Measurements from ENCODE around the gene REXO4.
A peak's percentile ranks its signal among the peaks of the same experiment; 100 is the strongest.
"Not testable (repeated sequence)": the region's sequence is repeated elsewhere in the genome, so short reads cannot be mapped to it uniquely, and the experiment has no call there.

REXO4 gene

GRCh38 chr9:133420392-133420827, 2.6 kb upstream of the REXO4 start:
- DNase-seq (ENCODE audit: low read depth in 3 of 3), result no peak

DNA sequence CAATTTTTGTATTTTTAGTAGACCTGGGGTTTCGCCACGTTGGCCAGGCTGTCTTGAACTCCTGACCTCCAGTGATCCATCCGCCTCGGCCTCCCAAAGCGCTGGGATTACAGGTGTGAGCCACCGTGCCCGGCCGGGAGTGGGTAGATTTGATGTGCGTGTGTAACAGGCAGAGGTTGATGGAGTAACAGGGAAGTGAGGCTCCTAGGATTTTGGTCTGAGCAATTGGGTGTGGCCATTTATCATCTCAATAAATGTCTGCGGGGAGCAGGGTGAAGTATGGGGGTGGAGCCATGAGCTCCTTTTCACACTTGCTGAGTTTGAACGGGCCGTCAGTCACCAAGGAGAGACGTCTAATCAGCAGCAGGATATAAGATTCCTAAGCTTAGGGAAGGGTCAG, 1.2 kb upstream of the REXO4 start:
- no peak for DNase-seq (ENCODE audit: low read depth in 3 of 3)

- DNase-seq (ENCODE audit: low read depth in 3 of 3), result no peak
These were observed 2.6 kb downstream of the REXO4 start for GRCh38 chr9:133415170-133415569.

DNA sequence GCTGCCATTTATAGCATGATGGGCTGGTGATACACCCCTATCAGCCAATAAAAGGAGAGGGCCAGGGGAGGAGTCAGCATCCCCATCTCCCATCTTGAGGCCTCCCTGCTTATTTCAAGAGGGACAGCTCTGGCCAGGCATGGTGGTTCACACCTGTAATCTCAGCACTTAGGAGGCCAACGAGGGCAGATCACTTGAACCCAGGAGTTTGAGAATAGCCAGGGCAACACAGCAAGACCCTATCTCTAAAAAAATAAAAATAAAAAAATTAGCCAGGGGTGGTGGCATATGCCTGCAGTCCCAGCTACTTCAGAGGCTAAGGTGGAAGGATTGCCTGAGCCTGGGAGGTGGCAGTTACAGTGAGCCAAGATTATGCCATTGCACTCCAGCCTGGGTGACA, 9.8 kb downstream of the REXO4 start:
- DNase-seq (ENCODE audit: low read depth in 3 of 3), result no peak

GRCh38 chr9:133406480-133407307, 11.1 kb downstream of the REXO4 start:
- peak; percentile 66 to 79 (median 76) for DNase-seq (ENCODE audit: low read depth in 3 of 3)

DNA sequence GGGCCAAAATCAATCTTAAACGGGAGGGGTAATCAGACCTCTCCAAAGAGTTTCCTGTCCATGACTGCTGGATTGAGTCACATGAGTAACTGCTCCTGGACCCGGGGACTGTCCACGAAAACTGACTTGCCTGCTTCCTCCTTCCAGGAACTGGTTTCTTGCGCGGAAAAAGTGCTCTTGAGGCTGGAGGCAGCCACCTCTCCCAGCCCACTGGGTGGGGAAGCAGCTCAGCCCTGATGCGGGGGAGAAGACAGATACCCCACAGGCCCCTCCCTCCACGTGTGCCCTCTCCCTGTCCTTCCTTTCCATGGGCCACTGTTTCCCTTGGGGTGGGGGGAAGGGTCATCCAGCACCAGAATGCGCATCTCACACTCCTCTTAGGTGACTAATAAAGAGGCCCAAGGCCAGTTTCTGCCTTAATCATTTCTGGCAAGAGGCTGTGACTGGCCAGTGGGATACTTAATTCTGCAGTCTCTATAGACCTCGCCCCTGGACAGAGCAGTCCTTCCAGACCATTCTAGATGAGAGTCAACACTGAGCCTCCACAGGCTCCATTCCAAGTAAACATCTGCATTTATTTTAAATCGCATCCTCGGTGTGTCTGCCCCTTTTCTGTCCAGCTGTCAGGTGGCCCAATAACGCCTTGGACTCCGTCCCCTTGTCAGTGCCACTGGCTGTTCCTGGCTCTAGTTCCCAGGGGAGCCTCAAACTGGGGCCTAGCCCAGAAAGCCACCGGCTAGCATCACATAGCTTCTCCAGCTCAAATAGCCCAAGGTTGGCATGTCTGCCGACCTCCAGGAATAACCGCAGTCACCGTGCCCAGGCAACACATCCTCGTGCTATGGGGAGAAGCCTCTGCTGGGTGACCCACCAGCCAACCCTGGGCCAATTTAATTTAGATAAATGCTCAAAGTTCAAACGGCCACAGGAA, 12.0 kb downstream of the REXO4 start:
- DNase-seq (ENCODE audit: low read depth in 3 of 3), result no peak

DNA sequence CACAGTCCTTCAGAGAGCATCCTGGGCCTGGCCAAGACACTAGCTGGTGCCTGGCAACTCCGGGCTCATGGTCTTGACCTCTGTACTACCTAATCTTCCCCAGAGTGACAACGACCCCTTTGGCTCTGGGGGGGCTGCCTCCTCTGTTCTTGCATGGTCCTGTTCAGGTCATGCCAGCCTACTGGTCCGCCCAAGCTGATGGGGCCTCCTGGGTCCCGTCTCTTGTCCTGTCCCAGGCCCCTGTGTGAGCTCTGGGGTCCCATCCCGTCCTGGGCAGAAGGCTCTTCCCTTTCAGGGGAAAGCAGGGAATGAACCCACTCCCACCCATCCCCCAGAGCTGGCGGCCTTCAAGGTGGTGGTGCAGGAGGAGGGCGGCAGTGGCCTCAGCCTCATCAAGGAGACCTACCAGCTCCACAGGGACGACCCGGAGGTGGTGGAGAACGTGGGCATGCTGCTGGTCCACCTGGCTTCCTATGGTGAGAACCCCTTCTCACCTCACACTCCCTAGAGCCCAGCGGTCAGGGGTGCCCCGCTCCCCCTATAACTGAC, 13.3 kb downstream of the REXO4 start:
- DNase-seq (ENCODE audit: low read depth in 3 of 3), result no peak

DNA sequence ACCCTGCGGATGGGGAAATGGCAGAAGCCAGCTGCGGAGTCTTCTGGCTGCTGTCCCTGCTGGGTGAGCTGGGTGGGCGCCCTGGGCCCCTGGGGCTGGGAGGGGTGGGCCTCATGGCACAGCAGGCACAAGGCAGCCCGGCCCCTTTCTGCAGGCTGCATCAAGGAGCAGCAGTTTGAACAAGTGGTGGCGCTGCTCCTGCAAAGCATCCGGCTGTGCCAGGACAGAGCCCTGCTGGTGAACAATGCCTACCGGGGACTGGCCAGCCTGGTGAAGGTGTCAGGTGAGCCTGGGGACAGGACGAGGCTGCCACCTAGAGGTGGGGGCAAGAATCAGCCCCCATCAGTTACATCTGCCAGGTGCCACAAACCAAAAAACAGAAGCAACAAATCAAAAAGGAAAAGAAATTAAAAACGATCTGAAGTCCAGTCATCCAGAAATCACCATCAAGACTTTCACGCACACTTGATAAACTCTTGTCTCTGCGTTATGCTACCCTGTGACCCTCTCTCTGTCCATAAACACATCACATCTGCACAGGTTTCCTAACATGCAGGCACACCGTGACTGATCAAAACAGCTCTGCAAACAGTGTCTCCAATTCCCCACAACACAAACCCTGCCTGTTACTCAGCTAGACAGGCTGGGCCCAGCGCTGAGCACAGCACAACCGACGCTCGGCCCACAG, 13.9 kb downstream of the REXO4 start:
- peak; percentile 19 to 48 (median 26) for DNase-seq (ENCODE audit: low read depth in 3 of 3)

- no peak for DNase-seq (ENCODE audit: low read depth in 3 of 3)
These were observed 15.1 kb downstream of the REXO4 start for GRCh38 chr9:133402689-133403088.

DNA sequence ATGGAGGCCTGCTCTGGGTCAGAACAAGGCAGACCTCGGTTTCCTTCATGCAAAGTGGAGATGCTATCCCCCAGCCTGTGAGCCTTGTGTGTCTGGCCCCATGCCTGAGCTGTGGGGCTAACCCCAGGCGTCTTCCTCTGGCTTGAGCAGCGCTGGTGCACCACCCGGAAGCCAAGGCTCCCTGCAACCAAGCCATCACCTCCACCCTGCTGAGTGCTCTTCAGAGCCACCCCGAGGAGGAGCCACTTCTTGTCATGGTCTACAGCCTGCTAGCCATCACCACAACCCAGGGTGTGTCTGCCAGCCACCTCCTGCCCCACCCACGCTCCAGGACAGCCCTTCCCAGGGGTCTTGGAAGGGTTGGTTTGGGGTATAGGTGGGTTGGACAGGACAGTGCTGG, 16.2 kb downstream of the REXO4 start:
- no peak for DNase-seq (ENCODE audit: low read depth in 3 of 3)

GRCh38 chr9:133400292-133400691, 17.5 kb downstream of the REXO4 start:
- no peak for DNase-seq (ENCODE audit: low read depth in 3 of 3)

DNA sequence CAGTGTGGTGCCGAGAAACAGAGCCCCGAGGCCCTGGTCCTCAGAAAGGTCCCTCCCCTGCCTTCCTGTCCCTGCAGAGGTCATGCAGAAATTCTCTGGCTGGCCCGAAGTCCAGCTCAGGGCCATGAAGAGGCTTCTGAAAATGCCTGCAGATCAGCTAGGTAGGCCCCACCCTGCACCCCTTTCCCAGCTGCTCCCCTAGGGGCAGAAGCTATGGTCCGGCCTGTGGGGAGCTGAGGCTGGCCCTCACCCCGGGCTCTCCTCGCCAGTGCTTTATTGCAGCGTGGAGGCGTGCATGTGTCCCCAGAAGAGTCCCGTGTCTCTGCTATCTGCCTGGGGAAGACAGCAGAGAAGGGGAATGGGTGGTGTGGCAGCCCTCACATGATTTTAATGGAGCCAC, 19.9 kb downstream of the REXO4 start:
- DNase-seq (ENCODE audit: low read depth in 3 of 3), result no peak

GRCh38 chr9:133397370-133397769, 20.4 kb downstream of the REXO4 start:
- no peak for DNase-seq (ENCODE audit: low read depth in 3 of 3)

DNA sequence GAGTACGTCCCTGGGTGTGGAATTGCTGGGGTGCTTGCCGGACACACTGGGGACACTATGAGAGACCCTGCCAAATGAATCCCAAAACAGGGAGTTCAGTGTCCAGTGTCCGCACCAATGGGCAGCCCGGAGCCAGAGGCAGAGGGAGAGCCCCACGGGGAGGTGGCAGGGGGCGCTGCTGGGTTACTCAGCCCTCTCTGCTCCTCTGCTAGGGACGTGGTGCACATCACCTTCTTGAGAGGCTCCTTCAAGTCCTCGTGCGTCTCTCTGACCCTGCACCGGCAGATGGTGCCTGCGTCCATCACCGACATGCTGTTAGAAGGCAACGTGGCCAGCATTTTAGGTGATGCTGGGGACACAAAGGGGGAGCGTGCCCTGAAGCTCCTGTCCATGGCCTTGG, 20.9 kb downstream of the REXO4 start:
- DNase-seq (ENCODE audit: low read depth in 3 of 3), result no peak

DNA sequence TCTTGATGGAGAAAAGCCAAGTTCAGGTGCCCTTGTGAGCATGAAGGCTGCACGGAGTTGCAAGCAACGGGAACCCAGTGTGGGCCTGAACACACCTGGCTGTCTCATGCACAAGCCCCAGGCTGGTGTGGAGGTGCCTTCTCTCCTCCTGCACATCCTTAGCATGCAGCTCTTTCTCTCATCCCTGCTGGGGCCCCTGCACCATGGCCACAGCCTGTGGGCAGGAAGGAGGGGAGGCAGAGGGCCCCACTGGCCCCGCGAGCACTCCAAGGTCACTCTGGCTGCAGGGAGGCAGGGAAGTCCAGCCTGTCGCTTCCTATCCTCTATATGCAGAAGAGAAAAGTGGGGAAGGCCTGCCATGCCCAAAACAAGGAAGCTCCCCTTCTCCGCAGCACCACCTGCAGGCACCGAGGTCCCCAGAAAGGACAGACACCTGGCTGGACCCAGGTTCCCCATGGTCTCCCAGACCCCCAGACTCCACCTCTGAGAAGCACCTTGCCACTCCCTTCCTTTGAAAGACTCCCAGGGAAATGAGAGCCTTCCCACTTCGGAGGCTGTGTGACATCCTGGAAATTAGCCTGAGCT, 23.0 kb downstream of the REXO4 start:
- no peak for DNase-seq (ENCODE audit: low read depth in 3 of 3)

DNA sequence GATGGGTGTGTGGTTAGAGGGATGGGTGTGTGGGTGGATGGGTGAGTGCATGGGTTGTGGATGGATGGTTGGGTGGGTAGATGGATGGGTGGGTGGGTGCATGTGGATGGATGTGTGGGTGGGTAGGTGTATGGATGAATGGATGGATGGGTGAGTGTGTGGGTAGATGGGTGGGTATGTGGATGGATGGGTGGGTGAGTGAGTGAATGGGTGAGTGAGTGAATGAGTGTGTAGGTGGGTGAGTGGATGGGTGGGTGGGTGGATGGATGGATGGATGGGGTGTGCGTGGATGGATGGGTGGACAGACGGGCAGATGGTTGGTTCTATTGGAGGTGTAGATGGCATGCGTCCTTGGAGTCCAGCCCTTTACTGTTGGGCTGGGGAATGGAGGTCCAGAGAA, 24.4 kb downstream of the REXO4 start:
- no peak for DNase-seq (ENCODE audit: low read depth in 3 of 3)

DNA sequence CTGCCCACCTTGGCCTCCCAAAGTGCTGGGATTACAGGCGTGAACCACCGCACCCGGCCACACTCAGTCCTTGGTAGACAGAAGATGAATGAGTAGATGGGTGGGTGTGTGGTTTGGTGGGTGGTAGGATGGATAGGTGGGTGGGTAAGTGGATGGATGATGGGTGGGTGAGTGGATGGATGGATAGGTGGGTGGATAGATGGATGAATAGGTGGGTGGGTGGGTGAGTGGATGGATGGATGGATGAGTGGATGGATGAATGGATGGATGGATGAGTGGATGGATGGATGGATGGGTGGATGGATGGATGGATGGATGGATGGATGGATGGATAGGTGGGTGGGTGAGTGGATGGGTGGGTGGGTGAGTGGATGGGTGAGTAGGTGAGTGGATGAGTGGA, 25.5 kb downstream of the REXO4 start:
- DNase-seq (ENCODE audit: low read depth in 3 of 3), result not testable (repeated sequence)

DNA sequence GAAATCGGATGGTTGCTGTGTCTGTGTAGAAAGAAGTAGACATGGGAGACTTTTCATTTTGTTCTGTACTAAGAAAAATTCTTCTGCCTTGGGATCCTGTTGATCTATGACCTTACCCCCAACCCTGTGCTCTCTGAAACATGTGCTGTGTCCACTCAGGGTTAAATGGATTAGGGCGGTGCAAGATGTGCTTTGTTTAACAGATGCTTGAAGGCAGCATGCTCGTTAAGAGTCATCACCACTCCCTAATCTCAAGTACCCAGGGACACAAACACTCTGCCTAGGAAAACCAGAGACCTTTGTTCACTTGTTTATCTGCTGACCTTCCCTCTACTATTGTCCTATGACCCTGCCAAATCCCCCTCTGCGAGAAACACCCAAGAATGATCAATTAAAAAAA, 26.4 kb downstream of the REXO4 start:
- not testable (repeated sequence) for DNase-seq (ENCODE audit: low read depth in 3 of 3)

GRCh38 chr9:133390713-133391112, 27.1 kb downstream of the REXO4 start:
- no peak for DNase-seq (ENCODE audit: low read depth in 3 of 3)

DNA sequence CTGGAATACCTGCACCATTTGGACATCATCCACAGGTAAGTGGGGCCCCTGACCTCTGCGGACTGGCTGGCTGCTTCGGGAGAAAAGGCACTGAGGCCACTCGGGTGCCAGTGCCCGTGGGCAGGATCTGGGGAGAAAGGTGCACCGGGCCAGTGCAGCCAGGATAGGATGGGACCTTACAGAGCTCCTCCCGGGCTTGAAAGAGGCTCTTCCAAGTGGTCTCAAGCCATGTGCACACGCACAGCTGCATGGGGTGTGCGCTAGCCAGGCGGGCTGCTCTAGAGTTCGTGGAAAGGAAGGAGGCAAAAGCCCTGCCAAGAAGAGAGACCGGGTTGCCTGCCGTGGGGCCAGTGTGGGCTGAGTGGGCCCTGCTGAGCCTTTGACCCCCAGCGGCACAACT, 28.2 kb downstream of the REXO4 start:
- no peak for DNase-seq (ENCODE audit: low read depth in 3 of 3)

GRCh38 chr9:133389025-133389557, 28.7 kb downstream of the REXO4 start:
- no peak for DNase-seq (ENCODE audit: low read depth in 3 of 3)

Data from stimulated activated CD4-positive, alpha-beta T cell treated with anti-CD3 and anti-CD28 coated beads, TNF-alpha, amount 100 ng/mL, for 48 hours (primary cell).